Measurements from ENCODE around the gene CABLES1. TPM values are rescaled to one million over a fixed set of nuclear protein-coding genes. Genes with fewer than 3 reads are reported as not detected.

The CABLES1 gene
- polyA plus RNA-seq, 1 experiment: 5.4 TPM

GRCh38 chr18:23148382-23148781, 13.1 kb downstream of the CABLES1 start:
- CTCF ChIA-PET: no interaction called here
- Histone ChIP-seq H3K27me3 (ENCODE audit: control insufficient read depth, insufficient read depth, low read length) (no peaks in the 10 kb centered on the region), H3K36me3 (ENCODE audit: control insufficient read depth, insufficient read depth, low read length) (no peaks in the 10 kb centered on the region), H3K4me3 (ENCODE audit: low read depth, low read length) (no peak overlapping the region)
- POLR2A ChIA-PET: no interaction called here
- TF ChIP-seq, protein P1, sequence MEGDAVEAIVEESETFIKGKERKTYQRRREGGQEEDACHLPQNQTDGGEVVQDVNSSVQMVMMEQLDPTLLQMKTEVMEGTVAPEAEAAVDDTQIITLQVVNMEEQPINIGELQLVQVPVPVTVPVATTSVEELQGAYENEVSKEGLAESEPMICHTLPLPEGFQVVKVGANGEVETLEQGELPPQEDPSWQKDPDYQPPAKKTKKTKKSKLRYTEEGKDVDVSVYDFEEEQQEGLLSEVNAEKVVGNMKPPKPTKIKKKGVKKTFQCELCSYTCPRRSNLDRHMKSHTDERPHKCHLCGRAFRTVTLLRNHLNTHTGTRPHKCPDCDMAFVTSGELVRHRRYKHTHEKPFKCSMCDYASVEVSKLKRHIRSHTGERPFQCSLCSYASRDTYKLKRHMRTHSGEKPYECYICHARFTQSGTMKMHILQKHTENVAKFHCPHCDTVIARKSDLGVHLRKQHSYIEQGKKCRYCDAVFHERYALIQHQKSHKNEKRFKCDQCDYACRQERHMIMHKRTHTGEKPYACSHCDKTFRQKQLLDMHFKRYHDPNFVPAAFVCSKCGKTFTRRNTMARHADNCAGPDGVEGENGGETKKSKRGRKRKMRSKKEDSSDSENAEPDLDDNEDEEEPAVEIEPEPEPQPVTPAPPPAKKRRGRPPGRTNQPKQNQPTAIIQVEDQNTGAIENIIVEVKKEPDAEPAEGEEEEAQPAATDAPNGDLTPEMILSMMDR (IDR thresholded peaks at IDR 0.05; ENCODE audit: insufficient read depth, low read depth, low read length): no peak
- DNase-seq (ENCODE audit: low read depth): no peak

DNA sequence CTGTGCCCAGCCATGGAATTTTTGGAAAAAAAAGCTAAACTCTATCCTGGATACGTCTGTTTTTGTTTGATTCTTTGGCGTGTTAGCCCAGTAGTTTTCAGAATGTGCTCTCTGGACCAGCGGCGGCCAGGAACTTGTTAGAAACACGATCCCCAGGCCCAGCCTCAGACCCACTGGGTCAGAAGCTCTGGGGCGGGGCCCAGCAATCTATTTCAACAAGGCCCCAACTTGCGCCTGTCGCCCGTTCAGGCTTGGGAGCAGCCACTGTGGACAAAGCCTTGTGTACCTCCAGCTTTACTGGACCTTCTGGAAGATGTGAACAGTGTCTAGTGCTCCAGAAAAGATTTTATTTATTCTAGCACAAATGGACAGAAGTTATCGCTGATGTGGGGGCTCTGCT, 14.3 kb downstream of the CABLES1 start:
- no peak overlapping the region for H3K4me3 ChIP-seq (ENCODE audit: low read depth, low read length)
- ChIA-PET POLR2A (no interaction called here), CTCF (no interaction called here)
- no peaks in the 10 kb centered on the region for H3K36me3 ChIP-seq (ENCODE audit: control insufficient read depth, insufficient read depth, low read length)
- no peak for DNase-seq (ENCODE audit: low read depth)
- H3K27me3 ChIP-seq (ENCODE audit: control insufficient read depth, insufficient read depth, low read length): no peaks in the 10 kb centered on the region
- TF ChIP-seq, protein P1 (IDR thresholded peaks at IDR 0.05; ENCODE audit: insufficient read depth, low read depth, low read length): no peak

- no peak for DNase-seq (ENCODE audit: low read depth)
- CTCF ChIA-PET: interaction anchor here (1.0 kb wide), 1 partner anchor 20 kb away, joined by 3 read pairs; no protein-coding TSS in a partner anchor
- POLR2A ChIA-PET: no interaction called here
- Histone ChIP-seq H3K27me3 (ENCODE audit: control insufficient read depth, insufficient read depth, low read length) (no peaks in the 10 kb centered on the region), H3K36me3 (ENCODE audit: control insufficient read depth, insufficient read depth, low read length) (no peaks in the 10 kb centered on the region), H3K4me3 (ENCODE audit: low read depth, low read length) (no peak overlapping the region)
- TF ChIP-seq, protein P1 (IDR thresholded peaks at IDR 0.05; ENCODE audit: insufficient read depth, low read depth, low read length): no peak
These were observed 16.3 kb downstream of the CABLES1 start for GRCh38 chr18:23151414-23152099.

DNA sequence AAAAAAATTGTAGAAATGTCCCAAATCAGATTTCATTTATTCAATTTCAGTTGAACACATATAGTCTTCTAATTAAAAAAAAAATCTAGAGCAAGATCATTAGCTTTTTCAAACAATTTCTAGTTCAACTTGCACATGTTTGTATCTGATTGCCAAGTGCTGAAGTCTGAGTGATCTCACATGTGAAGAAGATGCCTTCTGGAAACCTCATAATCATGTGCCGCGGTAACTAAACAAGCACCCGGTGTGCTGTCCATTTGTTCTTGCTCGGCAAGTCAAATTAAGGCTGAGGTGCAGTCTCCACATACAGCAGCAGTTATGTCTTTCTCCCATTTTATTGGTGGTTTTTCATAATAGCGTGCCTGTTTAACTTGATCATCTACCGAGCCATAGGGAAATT, 18.7 kb downstream of the CABLES1 start:
- CTCF ChIA-PET: no interaction called here
- POLR2A ChIA-PET: no interaction called here
- Histone ChIP-seq H3K27me3 (ENCODE audit: control insufficient read depth, insufficient read depth, low read length) (no peaks in the 10 kb centered on the region), H3K36me3 (ENCODE audit: control insufficient read depth, insufficient read depth, low read length) (no peaks in the 10 kb centered on the region), H3K4me3 (ENCODE audit: low read depth, low read length) (no peak overlapping the region)
- TF ChIP-seq, protein P1 (IDR thresholded peaks at IDR 0.05; ENCODE audit: insufficient read depth, low read depth, low read length): no peak
- no peak for DNase-seq (ENCODE audit: low read depth)

DNA sequence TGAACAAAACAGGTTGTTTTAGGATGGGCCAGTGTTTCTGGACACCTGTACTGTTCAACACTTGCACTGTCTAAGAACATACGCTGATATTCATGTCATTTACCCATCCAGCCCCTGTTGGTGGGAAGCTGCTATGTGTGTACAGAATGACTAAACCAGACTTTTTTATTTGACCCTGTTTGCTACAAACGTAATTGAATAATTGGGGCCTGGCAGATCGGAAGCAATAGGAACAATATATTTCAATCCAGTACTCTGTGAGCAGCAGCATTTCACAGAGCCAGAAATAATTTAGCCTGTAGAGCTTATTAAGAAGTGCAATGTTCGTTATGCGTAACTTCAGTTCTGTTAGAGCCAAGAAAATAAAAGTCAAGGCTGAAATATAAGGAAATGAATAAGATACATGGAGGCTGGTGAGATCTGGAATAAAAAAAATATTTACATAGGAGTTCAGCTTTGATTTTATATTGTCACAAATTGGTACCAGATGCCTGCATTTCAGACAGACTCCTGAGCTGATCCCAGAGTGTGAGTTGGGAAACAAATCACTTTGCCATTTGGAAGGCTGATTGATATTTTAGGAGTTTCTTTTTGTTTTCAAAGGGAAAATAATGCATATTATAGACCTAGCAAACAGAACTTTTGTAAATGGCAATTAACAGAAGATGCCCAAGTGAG, 19.7 kb downstream of the CABLES1 start:
- CTCF ChIA-PET: interaction anchor here (1.2 to 1.8 kb wide), 2 partner anchors 17 to 166 kb away, joined by 3 to 4 read pairs; no protein-coding TSS in a partner anchor
- Histone ChIP-seq H3K36me3 (ENCODE audit: control insufficient read depth, insufficient read depth, low read length) (no peaks in the 10 kb centered on the region), H3K4me3 (ENCODE audit: low read depth, low read length) (no peak overlapping the region), H3K27me3 (ENCODE audit: control insufficient read depth, insufficient read depth, low read length) (no peaks in the 10 kb centered on the region)
- no peak for DNase-seq (ENCODE audit: low read depth)
- POLR2A ChIA-PET: interaction anchor here (0.6 kb wide), 1 partner anchor 8 kb away, joined by 4 read pairs; no protein-coding TSS in a partner anchor
- TF ChIP-seq, protein P1 (IDR thresholded peaks at IDR 0.05; ENCODE audit: insufficient read depth, low read depth, low read length): no peak
